Gastroesophageal sphincter (tissue), 4 donors: ENCODE measurements around the gene SLC38A10. TPM values are rescaled to one million over a fixed set of nuclear protein-coding genes. Genes with fewer than 3 reads are reported as not detected.

Source experiments
- ATAC-seq: fragments of 150-250 bp; one replicate; pipeline ENCODE4 v1.9.1; 2016; ENCODE audit warnings: mild to moderate bottlenecking, moderate library complexity
- H3K27ac ChIP-seq, 4 donors: fragments of 200-600 bp; sonication (generic) in 3 of 4; 1 replicate in 3 of 4; 2 replicates in 1 of 4; pipeline ENCODE4 v1.5.1; 2016 to 2019
- H3K27me3 ChIP-seq: fragments of 200-600 bp; sonication (generic); one replicate; pipeline ENCODE4 v1.5.1; 2019
- H3K36me3 ChIP-seq, 2 donors: fragments of 200-600 bp; sonication (generic); one replicate each; pipeline ENCODE4 v1.5.1; 2019; ENCODE audit warnings: control low read depth in 1 of 2
- H3K4me1 ChIP-seq, 3 donors: fragments of 200-600 bp; sonication (generic); 1 replicate in 2 of 3; 2 replicates in 1 of 3; pipeline ENCODE4 v1.5.1; 2016 to 2019; ENCODE audit warnings: control low read depth in 2 of 3
- H3K4me3 ChIP-seq, 2 donors: fragments of 200-600 bp; sonication (generic); one replicate each; pipeline ENCODE4 v1.5.1; 2019; ENCODE audit warnings: mild to moderate bottlenecking in 1 of 2, moderate library complexity in 1 of 2
- H3K9me3 ChIP-seq, 3 donors: fragments of 200-600 bp; sonication (generic); one replicate each; pipeline ENCODE4 v1.5.1; 2017 to 2019; ENCODE audit warnings: control low read depth in 2 of 3
- EP300 ChIP-seq: sonication (generic); formaldehyde crosslinking; IDR thresholded peaks from one replicate; pipeline ENCODE4 v1.6.1; 2017; ENCODE audit warnings: antibody characterized with exemption, mild to moderate bottlenecking
- POLR2A ChIP-seq, 2 donors: fragments of 450-650 bp; IDR thresholded peaks; one replicate each; pipeline ENCODE4 v1.6.1; 2017; ENCODE audit warnings: antibody characterized with exemption in 2 of 2, mild to moderate bottlenecking in 2 of 2, moderate library complexity in 1 of 2
- POLR2AphosphoS5 ChIP-seq: sonication (generic); formaldehyde crosslinking; IDR thresholded peaks from one replicate; pipeline ENCODE4 v1.6.1; 2017; ENCODE audit warnings: antibody characterized with exemption
- WGBS, 2 donors: methylation state at CpG; one replicate each; pipeline ENCODE4 v1.1.5; 2018; ENCODE audit warnings: low coverage in 1 of 2; 5-methylcytosine and 5-hydroxymethylcytosine counted together
- total RNA-seq, 4 donors: library from RNA; depleted of rRNA; stranded (reverse); fragments of >200 nt; gene quantifications; one replicate each; pipeline ENCODE4 v1.1.0, GENCODE V29; 2016
- TF ChIP-seq, protein P1 (sequence below), 4 experiments: fragments of 200-600 bp in 2 of 4; fragments of 450-650 bp in 2 of 4; sonication (generic) in 1 of 4; IDR thresholded peaks; one replicate each; pipeline ENCODE4 v1.5.1; 2017 to 2019; ENCODE audit warnings: antibody characterized with exemption in 4 of 4, mild to moderate bottlenecking in 2 of 4, moderate library complexity in 2 of 4

The SLC38A10 gene
- total RNA-seq, 4 donors from 2014 or later: 70.5 to 99.6 (median 81.8) TPM

DNA sequence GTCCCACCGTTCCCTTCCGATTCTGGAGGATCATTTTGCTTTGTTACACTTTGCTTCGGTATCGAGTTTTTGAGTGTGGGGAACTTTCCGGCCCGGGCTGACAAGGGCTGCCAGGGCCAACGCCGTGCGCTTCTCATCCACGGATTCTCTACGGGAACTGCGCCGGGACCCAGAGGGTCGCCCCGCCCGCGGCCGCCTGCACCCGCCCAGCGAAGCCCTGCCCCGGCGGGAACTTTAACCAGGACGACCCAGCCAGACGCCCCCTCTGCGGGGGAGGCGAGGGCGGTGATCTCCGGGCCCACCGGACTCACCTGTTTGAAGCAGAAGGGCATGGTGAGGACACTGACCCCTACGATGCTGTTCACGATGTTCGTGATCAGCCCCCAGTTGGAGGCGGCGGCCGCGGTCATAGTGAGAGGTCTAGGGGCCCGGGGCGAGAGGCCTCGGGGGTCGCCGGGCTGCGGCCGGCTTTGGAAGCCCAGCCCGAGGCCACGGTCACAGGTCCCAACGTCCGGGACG lies 536 bp downstream of the SLC38A10 start:
- Histone ChIP-seq H3K27ac (peak overlapping the region; percentile 65 to 98 (median 95)), H3K9me3 (no peaks in the 10 kb centered on the region), H3K36me3 (peaks cover 0 to 11% of the 10 kb centered on the region in 2 donors), H3K27me3 (no peaks in the 10 kb centered on the region), H3K4me3 (peak overlapping the region; percentile 55 to 94), H3K4me1 (peaks cover 0 to 47% (median 11%) of the 10 kb centered on the region in 3 donors)
- peak; percentile 19 for ATAC-seq
- no peak for TF ChIP-seq EP300
- TF ChIP-seq, protein P1, sequence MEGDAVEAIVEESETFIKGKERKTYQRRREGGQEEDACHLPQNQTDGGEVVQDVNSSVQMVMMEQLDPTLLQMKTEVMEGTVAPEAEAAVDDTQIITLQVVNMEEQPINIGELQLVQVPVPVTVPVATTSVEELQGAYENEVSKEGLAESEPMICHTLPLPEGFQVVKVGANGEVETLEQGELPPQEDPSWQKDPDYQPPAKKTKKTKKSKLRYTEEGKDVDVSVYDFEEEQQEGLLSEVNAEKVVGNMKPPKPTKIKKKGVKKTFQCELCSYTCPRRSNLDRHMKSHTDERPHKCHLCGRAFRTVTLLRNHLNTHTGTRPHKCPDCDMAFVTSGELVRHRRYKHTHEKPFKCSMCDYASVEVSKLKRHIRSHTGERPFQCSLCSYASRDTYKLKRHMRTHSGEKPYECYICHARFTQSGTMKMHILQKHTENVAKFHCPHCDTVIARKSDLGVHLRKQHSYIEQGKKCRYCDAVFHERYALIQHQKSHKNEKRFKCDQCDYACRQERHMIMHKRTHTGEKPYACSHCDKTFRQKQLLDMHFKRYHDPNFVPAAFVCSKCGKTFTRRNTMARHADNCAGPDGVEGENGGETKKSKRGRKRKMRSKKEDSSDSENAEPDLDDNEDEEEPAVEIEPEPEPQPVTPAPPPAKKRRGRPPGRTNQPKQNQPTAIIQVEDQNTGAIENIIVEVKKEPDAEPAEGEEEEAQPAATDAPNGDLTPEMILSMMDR (IDR thresholded peaks at IDR 0.05): no peak
- 0% methylated on average over 7 of the region's 48 CpGs; no CpG with 5 or more reads in 1 of the 2 donors for WGBS, 2 donors

DNA sequence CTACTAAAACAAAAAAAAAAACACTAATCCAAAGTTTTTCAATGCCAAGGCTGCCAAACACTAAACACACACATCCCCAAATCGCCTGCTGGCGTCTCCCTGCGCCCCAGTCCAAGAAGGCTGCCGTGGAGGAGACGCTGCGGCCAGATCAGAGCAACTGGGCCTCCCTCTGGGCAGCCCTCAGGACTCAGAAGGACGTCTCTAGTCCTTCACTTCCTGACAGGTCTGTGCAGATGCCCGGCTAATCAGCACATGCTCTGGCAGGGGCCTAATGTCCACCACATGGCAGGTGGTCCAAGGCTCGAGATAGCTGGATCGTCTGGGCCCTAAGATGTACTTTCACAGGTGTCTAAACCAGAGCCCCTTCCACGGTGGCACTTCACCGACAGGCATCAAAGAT lies 2.7 kb downstream of the SLC38A10 start:
- Histone ChIP-seq H3K4me3 (no peak overlapping the region), H3K27ac (peak overlapping the region in 2 of 4 donors; percentile 94 to 96), H3K36me3 (peaks cover 0 to 32% of the 10 kb centered on the region in 2 donors), H3K27me3 (no peaks in the 10 kb centered on the region), H3K4me1 (peaks cover 0 to 50% (median 12%) of the 10 kb centered on the region in 3 donors), H3K9me3 (no peaks in the 10 kb centered on the region)
- 62 to 71% methylated on average over 6 to 9 of the region's 12 CpGs for WGBS, 2 donors
- TF ChIP-seq POLR2A (IDR thresholded peaks at IDR 0.05) (no peak), POLR2AphosphoS5 (no peak), EP300 (no peak)
- TF ChIP-seq, protein P1 (IDR thresholded peaks at IDR 0.05): no peak
- no peak for ATAC-seq

DNA sequence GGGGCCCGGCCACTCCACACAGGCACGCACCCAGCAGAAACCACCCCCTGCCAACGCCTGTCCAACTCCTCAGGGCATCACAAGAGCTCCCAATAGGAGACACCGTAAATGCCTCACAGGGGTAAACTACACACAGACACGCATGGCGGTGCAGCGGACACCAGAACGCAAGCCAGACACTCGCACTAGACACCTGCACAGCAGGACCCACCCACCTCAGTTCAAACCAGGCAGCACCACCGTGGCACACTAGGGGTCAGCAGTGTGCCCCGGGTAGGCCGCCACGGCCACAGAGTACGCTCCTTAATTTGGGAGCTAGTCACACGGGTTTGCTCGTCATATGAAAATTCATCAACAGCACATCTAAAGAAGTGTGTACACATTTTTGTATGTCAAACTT lies 3.4 kb downstream of the SLC38A10 start:
- Histone ChIP-seq H3K27me3 (no peaks in the 10 kb centered on the region), H3K27ac (peak overlapping the region in 1 of 4 donors; percentile 94), H3K4me3 (no peak overlapping the region), H3K4me1 (peaks cover 0 to 58% (median 18%) of the 10 kb centered on the region in 3 donors), H3K36me3 (peaks cover 0 to 40% of the 10 kb centered on the region in 2 donors), H3K9me3 (no peaks in the 10 kb centered on the region)
- peak; percentile 68 for ATAC-seq
- TF ChIP-seq POLR2AphosphoS5: no peak
- TF ChIP-seq, protein P1 (IDR thresholded peaks at IDR 0.05): peak in 3 of 4 experiments; percentile 73 to 92 (median 78)
- 5 to 15% methylated on average over 7 to 8 of the region's 16 CpGs for WGBS, 2 donors

DNA sequence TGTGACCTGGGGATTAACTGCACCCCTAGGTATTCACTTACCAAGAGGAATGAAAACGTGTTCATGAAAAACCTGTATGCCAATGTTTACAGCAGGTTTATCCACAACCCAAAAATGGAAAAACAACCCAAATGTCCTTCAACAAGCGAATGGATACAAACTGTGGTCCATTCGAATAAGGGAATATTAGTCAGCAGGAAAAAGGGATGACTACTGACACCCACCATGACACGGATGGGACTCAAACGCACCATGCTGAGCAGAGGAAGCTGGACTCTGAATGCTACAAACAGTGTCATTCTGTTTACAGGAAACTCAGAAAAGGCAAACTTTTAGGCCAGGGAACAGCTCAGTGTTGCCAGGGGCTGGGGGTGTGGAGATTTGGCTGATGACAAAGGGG lies 4.9 kb downstream of the SLC38A10 start:
- H3K27me3 ChIP-seq: no peaks in the 10 kb centered on the region
- TF ChIP-seq POLR2AphosphoS5: no peak
- TF ChIP-seq, protein P1 (IDR thresholded peaks at IDR 0.05): no peak
- TF ChIP-seq POLR2A (IDR thresholded peaks at IDR 0.05): no peak
- TF ChIP-seq EP300: no peak
- ATAC-seq: no peak
- H3K36me3 ChIP-seq: peaks cover 0 to 46% of the 10 kb centered on the region in 2 donors
- H3K9me3 ChIP-seq: no peaks in the 10 kb centered on the region
- no peak overlapping the region for H3K27ac ChIP-seq
- peaks cover 0 to 60% (median 19%) of the 10 kb centered on the region in 3 donors for H3K4me1 ChIP-seq
- H3K4me3 ChIP-seq: no peak overlapping the region
- WGBS, 2 donors: 91 to 97% methylated on average over 5 of the region's 5 CpGs

DNA sequence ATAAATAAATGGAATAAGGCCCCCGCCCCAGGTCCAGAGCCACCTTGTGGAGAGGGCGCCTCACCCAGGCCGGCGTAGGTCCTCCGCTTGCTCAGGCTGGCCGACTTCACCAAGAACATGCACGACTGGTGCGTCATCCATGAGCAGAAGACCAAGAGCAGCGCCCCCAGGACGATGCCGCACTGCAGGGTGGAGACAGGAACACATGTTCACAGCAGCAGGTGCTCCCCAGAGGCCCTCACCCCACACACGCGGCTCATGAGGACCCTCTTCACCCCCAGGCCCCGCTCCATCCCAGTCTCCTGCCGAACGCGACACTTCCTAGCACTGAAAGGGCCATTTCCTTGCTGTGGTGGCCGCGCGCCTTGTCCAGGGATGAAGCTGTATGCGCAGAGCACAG lies 5.5 kb downstream of the SLC38A10 start:
- 95% methylated on average over 12 of the region's 21 CpGs; no CpG with 5 or more reads in 1 of the 2 donors for WGBS, 2 donors

More for the DNA sequence above, 5.5 kb downstream of the SLC38A10 start:
- peaks cover 0 to 47% of the 10 kb centered on the region in 2 donors for H3K36me3 ChIP-seq
- no peak overlapping the region for H3K27ac ChIP-seq
- H3K9me3 ChIP-seq: no peaks in the 10 kb centered on the region
- H3K27me3 ChIP-seq: no peaks in the 10 kb centered on the region
- H3K4me3 ChIP-seq: no peak overlapping the region
- TF ChIP-seq POLR2A (IDR thresholded peaks at IDR 0.05): no peak
- no peak for TF ChIP-seq POLR2AphosphoS5
- TF ChIP-seq, protein P1 (IDR thresholded peaks at IDR 0.05): no peak
- TF ChIP-seq EP300: no peak
- peaks cover 0 to 65% (median 19%) of the 10 kb centered on the region in 3 donors for H3K4me1 ChIP-seq
- no peak for ATAC-seq
